ENCODE measurements around the gene KRTAP16-1. TPM values are rescaled to one million over a fixed set of nuclear protein-coding genes. Genes with fewer than 3 reads are reported as not detected.
"Not testable (repeated sequence)": the region's sequence is repeated elsewhere in the genome, so short reads cannot be mapped to it uniquely, and the experiment has no call there.

The KRTAP16-1 gene
- total RNA-seq, 1 donor from 2014 or later, result not detected

DNA sequence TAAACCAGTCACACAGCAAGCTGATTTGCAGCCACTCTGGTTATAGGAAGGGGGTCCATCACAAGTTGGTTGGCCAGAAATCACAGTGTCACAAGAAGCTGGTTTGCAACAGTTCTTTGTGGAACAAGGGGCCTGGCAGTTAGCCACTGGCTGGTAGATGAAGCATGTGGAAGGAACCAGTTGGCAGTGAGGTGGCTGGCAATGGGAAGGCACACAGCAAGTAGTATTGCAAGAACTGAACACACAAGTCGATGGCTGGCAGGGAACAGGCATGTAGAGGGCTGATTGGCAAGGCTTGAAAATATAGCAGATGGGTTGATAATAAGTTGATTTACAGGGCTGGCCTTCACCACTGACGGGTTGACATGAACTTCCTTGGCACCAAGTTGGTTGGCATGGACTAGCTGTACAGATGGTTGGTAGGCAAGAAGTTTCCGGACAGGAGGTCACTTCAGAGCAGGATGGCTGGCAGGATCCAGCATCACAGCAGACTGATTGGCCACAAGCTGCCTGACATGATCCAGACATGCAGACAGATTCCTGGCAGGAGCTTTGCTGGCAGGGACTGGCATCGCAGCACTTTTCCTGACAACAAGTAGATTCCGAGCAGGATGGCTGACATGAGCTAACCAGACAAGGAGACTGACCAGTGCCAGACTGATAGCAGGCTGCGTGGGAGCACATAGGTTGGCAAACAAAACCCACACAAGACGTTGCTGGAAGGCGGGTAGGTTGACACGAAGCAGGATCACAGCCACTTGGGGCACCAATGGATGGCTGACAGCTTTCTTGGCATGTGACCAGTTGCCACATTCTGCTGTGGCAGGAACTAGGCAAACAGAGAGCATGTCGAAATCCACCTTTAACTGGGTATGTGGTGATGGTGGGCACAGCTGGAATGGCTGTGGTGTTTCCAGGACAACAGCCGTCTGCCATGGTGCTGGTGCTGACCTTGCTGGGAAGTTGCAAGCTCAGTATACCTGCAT is 6.9 kb downstream of the KRTAP16-1 start, which contains the start of gene KRTAP29-1:
KRTAP29-1 (minus strand) TSS at position 936 of the 986 bp plus-strand sequence; CDS start at position 936, 0 bp downstream.
- DNase-seq, result no peak

DNA sequence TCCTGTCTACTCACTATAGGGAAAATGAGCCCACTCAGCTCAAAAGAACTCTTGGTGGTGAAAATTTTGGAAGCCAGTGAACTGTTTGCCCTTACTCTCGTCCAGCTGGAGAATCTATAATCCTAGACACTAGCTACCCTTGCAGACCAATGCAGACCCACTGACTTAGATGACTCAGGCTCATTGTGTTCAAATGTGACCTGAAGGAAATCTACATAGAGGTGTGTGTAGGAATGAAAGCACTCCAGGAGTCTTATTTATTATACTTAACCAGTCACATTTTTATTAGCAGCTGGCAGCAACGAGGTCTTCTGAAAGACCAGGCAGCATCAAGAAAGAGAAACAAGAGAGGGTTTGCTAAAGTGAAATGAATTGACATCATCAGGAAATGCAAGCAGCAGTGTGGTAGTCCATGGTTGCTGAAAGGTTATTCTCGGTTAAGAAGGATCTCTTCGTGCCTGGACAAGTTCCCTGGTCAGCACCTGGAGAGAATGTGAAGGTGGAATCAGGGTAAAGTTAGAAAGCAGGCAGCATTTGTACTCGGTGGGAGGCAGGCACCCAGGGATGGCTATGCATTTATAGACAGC is 7.8 kb downstream of the KRTAP16-1 start:
- DNase-seq, result no peak

DNA sequence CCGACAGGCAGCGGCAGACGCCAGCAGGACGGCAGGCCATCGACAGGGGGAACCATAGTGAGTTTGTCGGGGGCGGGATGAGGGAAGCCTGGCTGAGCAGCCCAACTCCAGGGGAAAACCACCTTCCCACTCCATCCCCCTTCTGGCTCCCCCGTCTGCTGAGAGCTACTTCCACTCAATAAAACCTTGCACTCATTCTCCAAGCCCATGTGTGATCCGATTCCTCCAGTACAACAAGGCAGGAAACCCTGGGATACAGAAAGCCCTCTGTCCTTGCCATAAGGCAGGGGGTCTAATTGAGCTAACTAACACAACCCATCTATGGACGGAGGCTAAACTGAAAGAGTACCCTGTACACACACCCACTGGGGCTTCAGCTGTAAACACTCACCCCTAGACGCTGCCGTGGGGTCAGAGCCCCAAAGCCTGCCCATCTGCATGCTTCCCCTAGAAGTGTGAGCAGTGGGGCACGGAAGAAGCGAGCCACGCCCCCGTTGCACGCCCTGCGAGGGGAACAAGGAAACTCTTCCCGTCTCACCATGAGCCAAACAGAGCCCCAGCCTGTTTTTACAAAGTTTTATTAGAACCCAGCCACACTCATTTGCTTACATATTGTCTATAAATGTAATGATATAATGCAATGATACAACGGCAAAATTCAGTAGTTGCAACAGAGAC is 10.5 kb downstream of the KRTAP16-1 start:
- DNase-seq, result no peak

DNA sequence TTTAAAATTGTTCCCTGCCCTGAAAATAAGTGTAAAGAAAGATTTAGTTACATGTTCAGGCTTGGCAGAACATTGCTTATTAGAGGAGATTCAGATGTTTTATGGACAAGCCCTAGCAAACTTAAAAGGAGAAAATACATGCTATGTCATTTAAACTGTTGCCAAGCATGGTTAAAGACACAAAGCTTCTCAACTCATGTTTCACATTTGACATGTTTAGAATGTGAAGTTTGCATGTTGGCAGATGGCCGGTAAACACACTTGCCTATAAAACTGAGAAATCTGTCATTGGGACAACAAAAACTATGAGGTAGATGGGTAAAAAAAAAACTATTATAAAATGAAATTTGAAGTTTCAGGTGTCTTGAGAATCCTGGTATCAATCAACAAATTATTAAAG is 12.3 kb downstream of the KRTAP16-1 start:
- peak; percentile 58 for DNase-seq

DNA sequence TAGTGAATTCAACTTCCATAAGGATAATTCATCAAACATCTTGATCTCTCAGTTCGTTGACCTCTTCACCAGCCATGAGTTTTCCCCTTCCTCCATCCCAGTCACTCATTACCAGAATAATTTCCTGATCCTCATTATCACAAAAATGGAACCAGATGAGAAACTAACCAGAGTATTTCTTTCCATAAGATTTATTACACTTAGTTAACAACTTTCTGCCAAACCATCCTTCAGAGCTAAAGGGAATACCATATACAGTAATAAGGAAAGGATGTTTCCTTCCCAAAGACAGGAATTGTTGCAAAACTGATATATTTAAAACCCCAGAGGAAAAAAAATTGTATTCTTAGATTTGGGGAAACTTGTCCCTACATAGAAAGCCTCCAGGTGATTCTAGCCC is 15.1 kb downstream of the KRTAP16-1 start:
- no peak for DNase-seq

DNA sequence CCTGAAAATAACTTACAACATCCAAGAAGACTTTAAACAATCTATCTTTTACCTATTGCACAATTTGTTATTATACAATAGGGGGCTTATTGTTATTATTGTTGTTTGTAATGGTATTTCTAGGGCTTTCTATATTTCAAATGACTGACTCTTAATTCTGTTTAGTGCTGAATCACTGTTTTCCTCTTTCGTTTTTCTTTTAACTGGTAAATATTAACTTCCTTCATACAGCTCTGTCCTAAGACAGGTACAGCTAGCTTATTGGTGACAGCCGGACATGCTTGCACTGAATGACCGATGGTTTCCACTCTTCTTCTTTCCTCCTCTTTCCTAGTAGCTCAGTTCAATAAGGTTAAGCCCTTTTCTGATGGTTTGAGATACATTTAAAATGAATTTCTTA is 22.1 kb downstream of the KRTAP16-1 start:
- no peak for DNase-seq

DNA sequence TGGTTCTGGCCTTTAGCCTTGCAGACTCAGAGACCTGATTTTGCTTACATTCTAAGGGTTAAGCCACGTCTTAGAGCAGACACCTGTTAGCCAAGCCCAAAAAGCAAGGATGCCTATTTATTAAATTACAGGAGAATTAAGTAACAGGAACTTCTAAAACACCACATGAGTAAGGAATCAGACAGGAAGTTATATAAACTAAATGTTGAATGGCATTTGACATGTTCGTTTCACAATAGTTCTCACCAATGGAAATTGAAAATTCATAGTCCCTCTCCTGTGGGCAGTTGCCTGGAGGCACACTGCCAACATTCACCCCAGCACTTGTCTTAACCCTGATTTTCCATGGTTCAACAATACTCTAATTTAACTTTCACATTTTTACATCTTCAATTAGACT is 24.6 kb downstream of the KRTAP16-1 start:
- DNase-seq, result peak; percentile 0

DNA sequence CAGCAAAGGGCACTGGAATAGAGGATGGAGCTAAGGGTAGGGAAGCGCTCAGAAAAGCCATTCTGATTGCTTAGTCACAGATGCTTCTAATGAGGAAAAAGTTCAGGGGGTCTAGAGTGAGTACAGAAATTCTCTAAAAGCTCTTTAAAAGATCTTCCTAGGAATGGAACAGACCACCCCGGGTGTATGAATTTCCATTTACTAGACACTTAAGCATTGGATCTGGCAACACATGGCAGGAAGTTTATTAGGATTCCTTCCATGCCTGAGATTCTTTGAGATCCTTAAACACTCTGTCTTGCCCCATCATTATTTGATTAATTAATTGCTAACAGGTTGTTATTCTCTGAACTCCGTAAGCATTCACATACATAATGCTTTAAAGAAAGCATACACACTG is 25.1 kb downstream of the KRTAP16-1 start:
- DNase-seq, result no peak

DNA sequence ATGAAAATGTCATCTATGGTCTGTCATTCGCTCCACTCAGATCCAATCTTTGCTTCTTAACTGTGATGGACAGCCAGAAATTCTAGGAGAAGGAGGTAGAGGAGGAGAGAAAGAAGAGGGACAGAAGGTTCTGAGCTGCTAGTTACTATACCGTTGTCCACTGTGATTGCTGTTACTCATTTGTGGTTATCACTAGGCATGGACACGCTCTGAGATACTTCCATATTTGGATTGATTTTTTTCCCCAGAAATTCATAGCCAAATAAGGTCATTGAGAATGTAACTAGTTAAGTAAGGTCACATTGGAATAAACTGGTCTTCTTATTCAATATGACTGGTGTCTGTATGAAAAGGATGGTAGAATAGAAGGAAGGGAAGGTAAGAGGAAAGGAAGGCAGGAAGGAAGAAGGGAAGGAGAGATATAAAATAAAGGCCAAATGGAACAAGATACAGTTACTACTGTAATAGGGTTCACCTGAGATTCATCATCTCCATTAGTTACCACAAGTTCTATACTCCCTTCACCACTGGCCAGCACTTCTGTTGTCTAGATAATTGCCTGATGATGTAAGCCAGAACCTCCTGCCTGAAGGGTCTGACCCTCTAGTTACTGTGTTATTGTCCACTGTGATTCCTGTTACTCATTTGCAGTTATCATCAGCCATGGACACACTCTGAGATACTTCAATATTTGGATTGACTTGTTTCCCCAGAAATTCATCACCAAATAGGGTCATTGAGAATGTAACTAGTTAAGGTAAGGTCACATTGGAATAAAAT is 30.7 kb downstream of the KRTAP16-1 start:
- no peak for DNase-seq

DNA sequence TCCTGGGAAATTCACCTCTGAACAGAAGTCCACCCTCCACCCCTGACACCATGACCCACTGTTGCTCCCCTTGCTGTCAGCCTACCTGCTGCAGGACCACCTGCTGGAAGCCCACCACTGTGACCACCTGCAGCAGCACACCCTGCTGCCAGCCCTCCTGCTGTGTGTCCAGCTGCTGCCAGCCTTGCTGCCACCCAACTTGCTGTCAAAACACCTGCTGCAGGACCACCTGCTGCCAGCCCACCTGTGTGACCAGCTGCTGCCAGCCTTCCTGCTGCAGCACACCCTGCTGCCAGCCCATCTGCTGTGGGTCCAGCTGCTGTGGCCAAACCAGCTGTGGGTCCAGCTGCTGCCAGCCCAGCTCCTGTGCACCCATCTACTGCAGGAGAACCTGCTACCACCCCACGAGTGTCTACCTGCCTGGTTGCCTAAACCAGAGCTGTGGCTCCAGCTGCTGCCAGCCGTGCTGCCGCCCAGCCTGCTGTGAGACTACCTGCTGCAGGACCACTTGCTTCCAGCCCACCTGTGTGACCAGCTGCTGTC is 33.4 kb downstream of the KRTAP16-1 start, which contains the start of gene KRTAP9-7:
KRTAP9-7 (plus strand) TSS at position 51 of the 543 bp plus-strand sequence; CDS start at position 51, 0 bp downstream.
- not testable (repeated sequence) for DNase-seq

DNA sequence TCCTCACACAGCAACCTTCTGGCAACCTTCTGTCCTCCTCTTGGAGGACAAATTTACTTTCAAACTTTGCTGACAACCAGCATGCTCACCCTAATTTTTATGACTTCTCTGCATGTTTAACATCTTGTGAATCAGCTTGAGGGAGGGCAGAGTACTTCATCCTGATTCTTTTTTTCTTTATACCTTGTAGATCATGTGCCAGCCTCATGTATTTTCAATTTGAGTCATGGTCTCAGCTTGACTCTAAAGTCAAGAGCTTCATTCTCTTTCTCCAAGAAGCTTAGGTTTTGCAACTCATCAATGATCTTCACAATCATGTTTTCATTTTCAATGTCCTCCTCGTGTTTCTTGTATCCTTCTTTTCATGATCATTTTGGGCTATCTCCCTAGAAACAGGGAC is 37.3 kb downstream of the KRTAP16-1 start:
- DNase-seq, result no peak

DNA sequence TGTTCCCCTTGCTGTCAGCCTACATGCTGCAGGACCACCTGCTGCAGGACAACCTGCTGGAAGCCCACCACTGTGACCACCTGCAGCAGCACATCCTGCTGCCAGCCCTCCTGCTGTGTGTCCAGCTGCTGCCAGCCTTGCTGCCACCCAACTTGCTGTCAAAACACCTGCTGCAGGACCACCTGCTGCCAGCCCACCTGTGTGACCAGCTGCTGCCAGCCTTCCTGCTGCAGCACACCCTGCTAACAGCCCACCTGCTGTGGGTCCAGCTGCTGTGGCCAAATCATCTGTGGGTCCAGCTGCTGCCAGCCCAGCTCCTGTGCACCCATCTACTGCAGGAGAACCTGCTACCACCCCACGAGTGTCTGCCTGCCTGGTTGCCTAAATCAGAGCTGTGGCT is 37.8 kb downstream of the KRTAP16-1 start:
- not testable (repeated sequence) for DNase-seq

DNA sequence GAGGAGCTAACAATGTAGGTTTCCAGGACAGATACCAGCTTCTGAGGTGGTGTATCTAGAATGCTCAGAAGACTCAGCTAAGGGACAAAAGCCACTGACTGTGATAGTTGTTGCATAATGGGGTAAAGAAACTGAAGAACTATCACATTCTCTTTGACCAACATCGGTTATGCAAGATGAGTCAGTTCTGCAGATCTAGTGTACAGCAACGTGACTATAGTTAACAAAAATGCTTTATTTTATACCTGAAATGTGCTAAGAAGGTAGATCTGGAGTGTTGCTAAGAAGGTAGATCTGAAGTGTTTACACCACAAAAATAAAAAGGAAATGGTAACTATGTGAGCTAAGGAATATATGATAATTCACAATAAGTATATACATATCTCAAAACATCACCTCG is 41.4 kb downstream of the KRTAP16-1 start:
- DNase-seq, result no peak

DNA sequence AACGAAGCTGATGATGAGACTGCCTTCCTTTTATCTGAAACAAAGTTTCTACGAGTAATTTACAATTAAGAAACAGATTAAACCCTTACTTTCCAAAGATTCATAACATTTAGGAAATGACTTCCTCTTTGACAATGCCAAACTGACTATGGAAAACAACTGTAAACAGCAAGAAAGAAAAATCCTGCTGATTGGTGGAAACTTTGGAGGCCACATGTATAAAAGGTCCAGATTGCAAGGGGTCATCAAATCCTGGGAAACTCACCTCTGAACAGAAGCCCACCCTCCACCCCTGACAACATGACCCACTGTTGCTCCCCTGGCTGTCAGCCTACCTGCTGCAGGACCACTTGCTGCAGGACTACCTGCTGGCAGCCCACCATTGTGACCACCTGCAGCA is 44.0 kb downstream of the KRTAP16-1 start, which contains the start of gene KRTAP9-6:
KRTAP9-6 (plus strand) TSS at position 301 of the 400 bp plus-strand sequence; CDS start at position 301, 0 bp downstream.
- DNase-seq, result no peak

DNA sequence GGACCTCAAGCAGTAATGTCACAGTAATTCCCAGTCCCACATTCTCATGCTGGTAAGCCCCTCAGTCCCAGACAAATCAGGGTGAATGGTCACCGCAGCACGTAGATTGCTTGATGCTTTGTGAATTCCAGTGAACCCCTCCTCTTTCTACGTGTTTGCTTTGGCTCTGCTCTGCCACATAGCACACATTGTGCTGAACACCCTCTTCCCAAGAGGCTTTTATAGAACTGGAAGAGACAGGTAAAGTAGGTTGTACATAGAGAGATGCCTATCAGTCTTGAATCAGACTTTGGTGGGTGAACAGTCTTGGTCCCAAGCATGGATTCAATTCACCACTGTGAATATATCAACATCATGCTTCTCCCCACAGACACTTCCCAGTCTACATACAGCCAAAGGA is 44.5 kb downstream of the KRTAP16-1 start:
- DNase-seq, result no peak

DNA sequence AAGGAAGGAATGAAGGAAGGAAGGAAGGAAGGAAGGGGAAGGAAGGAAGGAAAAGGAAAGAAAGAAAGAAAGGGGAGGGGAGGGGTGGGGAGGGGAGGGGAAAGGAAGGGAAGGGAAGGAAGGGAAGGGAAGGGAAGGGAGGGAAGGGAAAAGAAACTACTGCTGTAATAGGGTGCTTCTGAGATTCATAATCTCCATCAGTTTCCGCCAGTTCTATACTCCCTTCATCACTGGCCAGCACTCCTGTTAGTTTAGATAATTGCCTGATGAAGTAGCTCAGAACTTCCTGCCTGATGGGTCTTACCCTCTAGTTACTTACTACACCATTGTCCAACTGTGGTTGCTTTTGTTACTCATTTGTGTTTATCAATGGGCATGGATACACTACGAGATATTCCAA is 45.9 kb downstream of the KRTAP16-1 start:
- DNase-seq, result no peak

DNA sequence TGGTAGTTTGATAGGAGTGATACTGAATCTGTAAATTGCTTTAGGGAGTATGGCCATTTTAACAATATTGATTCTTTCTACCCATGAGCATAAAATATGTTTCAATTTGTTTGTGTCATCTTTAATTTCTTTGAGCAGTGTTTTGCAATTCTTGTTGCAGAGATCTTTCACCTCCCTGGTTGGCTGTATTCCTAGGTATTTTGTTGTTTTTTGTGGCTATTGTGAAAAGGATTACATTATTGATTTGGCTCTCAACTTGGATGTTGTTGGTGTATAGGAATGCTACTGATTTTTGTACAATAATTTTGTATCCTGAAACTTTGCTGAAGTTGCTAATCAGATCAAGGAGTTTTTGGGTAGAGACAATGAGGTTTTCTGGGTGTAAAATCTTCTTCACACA is 50.7 kb downstream of the KRTAP16-1 start:
- DNase-seq, result no peak
